ENCODE results near the gene PCGF1.
"Not testable (repeated sequence)": the region's sequence is repeated elsewhere in the genome, so short reads cannot be mapped to it uniquely, and the experiment has no call there.

PCGF1 gene

GRCh38 chr2:74471332-74472065, 36.0 kb downstream of the PCGF1 start:
- no peak for DNase-seq

GRCh38 chr2:74470742-74471141, 36.8 kb downstream of the PCGF1 start:
- not testable (repeated sequence) for DNase-seq

- no peak for DNase-seq
Observed at GRCh38 chr2:74464406-74464805, 43.1 kb downstream of the PCGF1 start.

- no peak for DNase-seq
Observed at GRCh38 chr2:74462786-74463105, 44.7 kb downstream of the PCGF1 start.

DNA sequence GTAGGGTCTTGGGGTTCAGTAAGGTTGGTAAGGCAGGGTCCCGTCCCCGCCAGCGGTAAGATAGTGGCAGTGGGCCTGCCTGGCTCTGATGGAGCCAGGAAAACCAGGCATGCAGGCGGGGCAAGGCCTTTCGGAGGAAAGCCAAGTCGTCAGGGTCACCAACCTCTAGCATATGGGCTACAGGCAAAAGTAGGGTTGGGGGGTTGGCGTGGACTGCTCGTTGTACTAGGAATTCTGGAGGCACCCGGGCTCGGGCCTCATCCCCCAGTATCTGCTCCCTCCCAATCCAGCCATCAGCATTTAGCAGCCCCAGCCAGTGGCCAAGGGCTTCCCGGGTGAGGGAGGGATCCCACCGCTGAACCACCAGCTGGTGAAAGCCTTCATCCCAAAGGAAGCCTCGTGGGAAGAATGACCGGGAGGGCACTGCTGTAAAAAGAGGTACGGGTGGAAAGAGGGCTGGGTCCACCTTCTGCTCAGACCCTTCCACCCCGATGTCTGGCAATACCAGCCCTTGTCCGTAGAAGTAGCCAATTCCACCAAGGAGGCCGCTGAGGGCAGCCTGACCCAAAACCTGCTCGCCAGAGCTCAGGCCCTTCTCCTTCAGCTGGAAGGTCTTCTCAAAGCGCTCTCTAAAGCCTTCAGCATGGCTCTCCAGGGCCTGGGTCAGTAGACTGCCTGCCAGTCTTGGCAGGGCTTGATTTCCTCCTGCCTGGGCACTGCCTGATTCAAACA, 45.3 kb downstream of the PCGF1 start:
- no peak for DNase-seq

- no peak for DNase-seq
Observed at GRCh38 chr2:74461187-74462053, 46.1 kb downstream of the PCGF1 start.

DNA sequence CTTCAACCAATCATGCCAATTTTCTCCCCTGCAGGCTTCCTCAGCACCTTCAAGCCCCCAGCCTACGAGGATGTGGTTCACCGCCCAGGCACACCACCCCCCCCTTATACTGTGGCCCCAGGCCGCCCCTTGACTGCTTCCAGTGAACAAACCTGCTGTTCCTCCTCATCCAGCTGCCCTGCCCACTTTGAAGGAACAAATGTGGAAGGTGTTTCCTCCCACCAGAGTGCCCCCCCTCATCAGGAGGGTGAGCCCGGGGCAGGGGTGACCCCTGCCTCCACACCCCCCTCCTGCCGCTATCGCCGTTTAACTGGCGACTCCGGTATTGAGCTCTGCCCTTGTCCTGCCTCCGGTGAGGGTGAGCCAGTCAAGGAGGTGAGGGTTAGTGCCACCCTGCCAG, 47.3 kb downstream of the PCGF1 start:
- DNase-seq = not testable (repeated sequence)

GRCh38 chr2:74459503-74460118, 47.9 kb downstream of the PCGF1 start:
- not testable (repeated sequence) for DNase-seq

GRCh38 chr2:74458938-74459363, 48.5 kb downstream of the PCGF1 start:
- no peak for DNase-seq

GRCh38 chr2:74458132-74458937, 49.2 kb downstream of the PCGF1 start, which contains the start of gene WBP1:
Gene WBP1 (plus strand): TSS chr2:74458438. CDS start chr2:74458603, 165 bp downstream.
- peak; percentile 97 to 100 (median 99) for DNase-seq

GRCh38 chr2:74457549-74458131, 49.9 kb downstream of the PCGF1 start:
- peak; percentile 64 to 84 (median 71) for DNase-seq

DNA sequence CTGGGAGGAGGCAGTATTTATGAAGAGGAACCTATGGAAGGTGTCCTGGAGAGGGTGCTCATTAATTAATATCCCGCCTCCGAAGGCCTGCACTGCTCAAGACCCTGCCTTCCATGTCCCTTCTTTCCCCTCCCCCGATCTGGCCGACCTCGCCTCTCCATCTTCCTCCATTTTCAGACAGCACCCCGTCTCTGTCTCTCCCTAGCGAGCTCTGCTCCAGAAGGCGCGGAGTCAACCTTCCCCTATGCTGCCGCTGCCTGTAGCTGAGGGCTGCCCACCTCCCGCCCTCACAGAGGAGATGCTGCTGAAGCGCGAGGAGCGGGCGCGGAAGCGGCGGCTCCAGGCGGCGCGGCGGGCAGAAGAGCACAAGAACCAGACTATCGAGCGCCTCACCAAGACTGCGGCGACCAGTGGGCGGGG, 50.4 kb downstream of the PCGF1 start:
- no peak for DNase-seq
